HepG2 (cell line): ENCODE data around the gene COPS9. TPM values are rescaled to one million over a fixed set of nuclear protein-coding genes. Genes with fewer than 3 reads are reported as not detected.

ENCODE experiments used
- ATAD3A ChIP-seq: sonication (generic); formaldehyde crosslinking; IDR thresholded peaks from 2 replicates; pipeline ENCODE4 v1.4.0; 2020; ENCODE audit warnings: missing genetic modification reagents
- IKZF5 ChIP-seq: IDR thresholded peaks from 2 replicates; pipeline ENCODE4 v1.6.1; 2018; ENCODE audit warnings: missing genetic modification reagents, mild to moderate bottlenecking, missing compliant biosample characterization
- PTBP1 ChIP-seq: fragments of 200-400 bp; formaldehyde crosslinking; IDR thresholded peaks from 2 replicates; pipeline ENCODE4 v1.6.1; 2018; ENCODE audit warnings: low read length, low read depth; ENCODE audit not compliant: poor library complexity, severe bottlenecking
- RFXANK ChIP-seq: IDR thresholded peaks from 2 replicates; pipeline ENCODE4 v1.6.1; 2016
- TBL1XR1 ChIP-seq: fragments of 150-350 bp; IDR thresholded peaks from 2 replicates; pipeline ENCODE4 v1.6.1; 2014; ENCODE audit warnings: borderline replicate concordance, low read length; ENCODE audit not compliant: partially characterized antibody
- ZFY ChIP-seq: sonication (generic); formaldehyde crosslinking; IDR thresholded peaks from 2 replicates; pipeline ENCODE4 v1.4.0; 2020; ENCODE audit warnings: missing genetic modification reagents
- ZNF101 ChIP-seq: sonication (generic); formaldehyde crosslinking; IDR thresholded peaks from 2 replicates; pipeline ENCODE4 v1.4.0; 2020; ENCODE audit warnings: mild to moderate bottlenecking, low read depth, missing genetic modification reagents, borderline replicate concordance
- ZNF674 ChIP-seq: sonication (generic); formaldehyde crosslinking; IDR thresholded peaks from 2 replicates; pipeline ENCODE4 v1.5.0; 2020; ENCODE audit warnings: low read depth, mild to moderate bottlenecking, missing genetic modification reagents
- ZNF788 ChIP-seq: sonication (generic); formaldehyde crosslinking; IDR thresholded peaks from 2 replicates; pipeline ENCODE4 v1.5.0; 2020; ENCODE audit warnings: mild to moderate bottlenecking, missing genetic modification reagents, borderline replicate concordance
- polyA plus RNA-seq, 8 experiments: library from polyadenylated mRNA; depleted of rRNA in 3 of 8; stranded (reverse) in 7 of 8; unstranded in 1 of 8; fragments of >200 nt; fragmentation: Illumina TruSeq in 4 of 8; extraction: Trizol in 4 of 8; gene quantifications; 2 replicates each; pipeline versions ENCODE4 v1.2.1 to v1.2.3, GENCODE V29; 2011 to 2016; ENCODE audit warnings: low read depth in 4 of 8, missing spikeins in 1 of 8, mixed read lengths in 1 of 8; ENCODE audit not compliant: insufficient read depth in 1 of 8
- total RNA-seq, 5 experiments: library from RNA; depleted of rRNA; stranded (reverse); fragments of >200 nt; fragmentation: Illumina TruSeq; extraction: Trizol; gene quantifications; 2 replicates each; pipeline ENCODE4 v1.2.3, GENCODE V29; 2016; ENCODE audit warnings: low read depth in 1 of 5
- TF ChIP-seq, protein P1 (sequence below): IDR thresholded peaks from 2 replicates; pipeline ENCODE4 v1.6.1; 2018; ENCODE audit warnings: missing genetic modification reagents
- TF ChIP-seq, protein P2 (sequence below): sonication (generic); formaldehyde crosslinking; IDR thresholded peaks from 2 replicates; pipeline ENCODE4 v1.5.0; 2020; ENCODE audit warnings: mild to moderate bottlenecking, missing genetic modification reagents, borderline replicate concordance
- TF ChIP-seq, protein P3 (sequence below): sonication (generic); formaldehyde crosslinking; IDR thresholded peaks from 2 replicates; pipeline ENCODE4 v1.5.0; 2020; ENCODE audit warnings: mild to moderate bottlenecking, missing genetic modification reagents, borderline replicate concordance
- TF ChIP-seq, protein P4 (sequence below): fragments of 450-650 bp; IDR thresholded peaks from 2 replicates; pipeline ENCODE4 v1.6.1; 2016

The COPS9 gene
- total and polyA plus RNA-seq, 2 of the 13 experiments (the other 11 are each of a cell fraction or from before 2014, with no cell fraction given): 180 to 247 TPM

GRCh38 chr2:240136013-240136670, at the start of gene COPS9 (continued):
- TF ChIP-seq IKZF5 (CRISPR knock-in tag) (peak; percentile 78), RFXANK (CRISPR knock-in tag) (no peak; the same call in 1 of the 2 replicates), ZNF788 (peak; percentile 74; the same call in 1 of the 2 replicates), ZFY (CRISPR knock-in tag) (peak; percentile 91), TBL1XR1 (no peak), ZNF101 (CRISPR knock-in tag) (no peak), PTBP1 (no peak), ATAD3A (CRISPR knock-in tag) (no peak), ZNF674 (peak; percentile 47; the same call in 1 of the 2 replicates)
- TF ChIP-seq, protein P1, sequence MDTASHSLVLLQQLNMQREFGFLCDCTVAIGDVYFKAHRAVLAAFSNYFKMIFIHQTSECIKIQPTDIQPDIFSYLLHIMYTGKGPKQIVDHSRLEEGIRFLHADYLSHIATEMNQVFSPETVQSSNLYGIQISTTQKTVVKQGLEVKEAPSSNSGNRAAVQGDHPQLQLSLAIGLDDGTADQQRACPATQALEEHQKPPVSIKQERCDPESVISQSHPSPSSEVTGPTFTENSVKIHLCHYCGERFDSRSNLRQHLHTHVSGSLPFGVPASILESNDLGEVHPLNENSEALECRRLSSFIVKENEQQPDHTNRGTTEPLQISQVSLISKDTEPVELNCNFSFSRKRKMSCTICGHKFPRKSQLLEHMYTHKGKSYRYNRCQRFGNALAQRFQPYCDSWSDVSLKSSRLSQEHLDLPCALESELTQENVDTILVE (CRISPR knock-in tag): peak; percentile 71; the same call in 1 of the 2 replicates
- TF ChIP-seq, protein P2, sequence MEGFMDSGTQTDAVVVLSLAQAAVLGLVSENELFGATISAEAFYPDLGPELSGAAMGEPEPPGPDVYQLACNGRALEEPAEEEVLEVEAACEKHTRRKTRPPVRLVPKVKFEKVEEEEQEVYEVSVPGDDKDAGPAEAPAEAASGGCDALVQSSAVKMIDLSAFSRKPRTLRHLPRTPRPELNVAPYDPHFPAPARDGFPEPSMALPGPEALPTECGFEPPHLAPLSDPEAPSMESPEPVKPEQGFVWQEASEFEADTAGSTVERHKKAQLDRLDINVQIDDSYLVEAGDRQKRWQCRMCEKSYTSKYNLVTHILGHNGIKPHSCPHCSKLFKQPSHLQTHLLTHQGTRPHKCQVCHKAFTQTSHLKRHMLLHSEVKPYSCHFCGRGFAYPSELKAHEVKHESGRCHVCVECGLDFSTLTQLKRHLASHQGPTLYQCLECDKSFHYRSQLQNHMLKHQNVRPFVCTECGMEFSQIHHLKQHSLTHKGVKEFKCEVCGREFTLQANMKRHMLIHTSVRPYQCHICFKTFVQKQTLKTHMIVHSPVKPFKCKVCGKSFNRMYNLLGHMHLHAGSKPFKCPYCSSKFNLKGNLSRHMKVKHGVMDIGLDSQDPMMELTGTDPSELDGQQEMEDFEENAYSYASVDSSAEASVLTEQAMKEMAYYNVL (CRISPR knock-in tag): no peak; the same call in 1 of the 2 replicates
- TF ChIP-seq, protein P3, sequence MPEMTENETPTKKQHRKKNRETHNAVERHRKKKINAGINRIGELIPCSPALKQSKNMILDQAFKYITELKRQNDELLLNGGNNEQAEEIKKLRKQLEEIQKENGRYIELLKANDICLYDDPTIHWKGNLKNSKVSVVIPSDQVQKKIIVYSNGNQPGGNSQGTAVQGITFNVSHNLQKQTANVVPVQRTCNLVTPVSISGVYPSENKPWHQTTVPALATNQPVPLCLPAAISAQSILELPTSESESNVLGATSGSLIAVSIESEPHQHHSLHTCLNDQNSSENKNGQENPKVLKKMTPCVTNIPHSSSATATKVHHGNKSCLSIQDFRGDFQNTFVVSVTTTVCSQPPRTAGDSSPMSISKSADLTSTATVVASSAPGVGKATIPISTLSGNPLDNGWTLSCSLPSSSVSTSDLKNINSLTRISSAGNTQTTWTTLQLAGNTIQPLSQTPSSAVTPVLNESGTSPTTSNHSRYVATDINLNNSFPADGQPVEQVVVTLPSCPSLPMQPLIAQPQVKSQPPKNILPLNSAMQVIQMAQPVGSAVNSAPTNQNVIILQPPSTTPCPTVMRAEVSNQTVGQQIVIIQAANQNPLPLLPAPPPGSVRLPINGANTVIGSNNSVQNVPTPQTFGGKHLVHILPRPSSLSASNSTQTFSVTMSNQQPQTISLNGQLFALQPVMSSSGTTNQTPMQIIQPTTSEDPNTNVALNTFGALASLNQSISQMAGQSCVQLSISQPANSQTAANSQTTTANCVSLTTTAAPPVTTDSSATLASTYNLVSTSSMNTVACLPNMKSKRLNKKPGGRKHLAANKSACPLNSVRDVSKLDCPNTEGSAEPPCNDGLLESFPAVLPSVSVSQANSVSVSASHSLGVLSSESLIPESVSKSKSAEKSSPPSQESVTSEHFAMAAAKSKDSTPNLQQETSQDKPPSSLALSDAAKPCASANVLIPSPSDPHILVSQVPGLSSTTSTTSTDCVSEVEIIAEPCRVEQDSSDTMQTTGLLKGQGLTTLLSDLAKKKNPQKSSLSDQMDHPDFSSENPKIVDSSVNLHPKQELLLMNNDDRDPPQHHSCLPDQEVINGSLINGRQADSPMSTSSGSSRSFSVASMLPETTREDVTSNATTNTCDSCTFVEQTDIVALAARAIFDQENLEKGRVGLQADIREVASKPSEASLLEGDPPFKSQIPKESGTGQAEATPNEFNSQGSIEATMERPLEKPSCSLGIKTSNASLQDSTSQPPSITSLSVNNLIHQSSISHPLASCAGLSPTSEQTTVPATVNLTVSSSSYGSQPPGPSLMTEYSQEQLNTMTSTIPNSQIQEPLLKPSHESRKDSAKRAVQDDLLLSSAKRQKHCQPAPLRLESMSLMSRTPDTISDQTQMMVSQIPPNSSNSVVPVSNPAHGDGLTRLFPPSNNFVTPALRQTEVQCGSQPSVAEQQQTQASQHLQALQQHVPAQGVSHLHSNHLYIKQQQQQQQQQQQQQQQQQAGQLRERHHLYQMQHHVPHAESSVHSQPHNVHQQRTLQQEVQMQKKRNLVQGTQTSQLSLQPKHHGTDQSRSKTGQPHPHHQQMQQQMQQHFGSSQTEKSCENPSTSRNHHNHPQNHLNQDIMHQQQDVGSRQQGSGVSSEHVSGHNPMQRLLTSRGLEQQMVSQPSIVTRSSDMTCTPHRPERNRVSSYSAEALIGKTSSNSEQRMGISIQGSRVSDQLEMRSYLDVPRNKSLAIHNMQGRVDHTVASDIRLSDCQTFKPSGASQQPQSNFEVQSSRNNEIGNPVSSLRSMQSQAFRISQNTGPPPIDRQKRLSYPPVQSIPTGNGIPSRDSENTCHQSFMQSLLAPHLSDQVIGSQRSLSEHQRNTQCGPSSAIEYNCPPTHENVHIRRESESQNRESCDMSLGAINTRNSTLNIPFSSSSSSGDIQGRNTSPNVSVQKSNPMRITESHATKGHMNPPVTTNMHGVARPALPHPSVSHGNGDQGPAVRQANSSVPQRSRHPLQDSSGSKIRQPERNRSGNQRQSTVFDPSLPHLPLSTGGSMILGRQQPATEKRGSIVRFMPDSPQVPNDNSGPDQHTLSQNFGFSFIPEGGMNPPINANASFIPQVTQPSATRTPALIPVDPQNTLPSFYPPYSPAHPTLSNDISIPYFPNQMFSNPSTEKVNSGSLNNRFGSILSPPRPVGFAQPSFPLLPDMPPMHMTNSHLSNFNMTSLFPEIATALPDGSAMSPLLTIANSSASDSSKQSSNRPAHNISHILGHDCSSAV (CRISPR knock-in tag): 0 out of 2 replicates have a peak, but pooled peaks have one; percentile 70
- TF ChIP-seq, protein P4, sequence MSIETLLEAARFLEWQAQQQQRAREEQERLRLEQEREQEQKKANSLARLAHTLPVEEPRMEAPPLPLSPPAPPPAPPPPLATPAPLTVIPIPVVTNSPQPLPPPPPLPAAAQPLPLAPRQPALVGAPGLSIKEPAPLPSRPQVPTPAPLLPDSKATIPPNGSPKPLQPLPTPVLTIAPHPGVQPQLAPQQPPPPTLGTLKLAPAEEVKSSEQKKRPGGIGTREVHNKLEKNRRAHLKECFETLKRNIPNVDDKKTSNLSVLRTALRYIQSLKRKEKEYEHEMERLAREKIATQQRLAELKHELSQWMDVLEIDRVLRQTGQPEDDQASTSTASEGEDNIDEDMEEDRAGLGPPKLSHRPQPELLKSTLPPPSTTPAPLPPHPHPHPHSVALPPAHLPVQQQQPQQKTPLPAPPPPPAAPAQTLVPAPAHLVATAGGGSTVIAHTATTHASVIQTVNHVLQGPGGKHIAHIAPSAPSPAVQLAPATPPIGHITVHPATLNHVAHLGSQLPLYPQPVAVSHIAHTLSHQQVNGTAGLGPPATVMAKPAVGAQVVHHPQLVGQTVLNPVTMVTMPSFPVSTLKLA: peak; percentile 4; the same call in 1 of the 2 replicates
